ENCODE measurements around the gene AK4. TPM values are rescaled to one million over a fixed set of nuclear protein-coding genes. Genes with fewer than 3 reads are reported as not detected.

Gene AK4
- total and polyA plus RNA-seq, 4 donors, result 52.3 to 106 (median 59.3) TPM

- H3K27me3 ChIP-seq (ENCODE audit: control insufficient read depth in 4 of 4, insufficient read depth in 4 of 4, low read length in 3 of 4), result peaks cover 0 to 6% (median 1%) of the 10 kb centered on the region in 4 donors
- TF ChIP-seq TAF1 (conservative IDR thresholded peaks at IDR 0.05), result no peak
- no peak for TF ChIP-seq FOXA1 (IDR thresholded peaks at IDR 0.05)
- no peak for TF ChIP-seq MAX (IDR thresholded peaks at IDR 0.05)
- no peak for TF ChIP-seq RXRA (IDR thresholded peaks at IDR 0.05)
- no peak for TF ChIP-seq RAD21 (IDR thresholded peaks at IDR 0.05)
- no peak for TF ChIP-seq CTCF (IDR thresholded peaks at IDR 0.05; ENCODE audit: low read depth, low read length, missing input control)
- TF ChIP-seq GABPA (IDR thresholded peaks at IDR 0.05 in 1 of 2, conservative IDR thresholded peaks at IDR 0.05 in 1 of 2), result no peak
- no peak for TF ChIP-seq NR2F2 (IDR thresholded peaks at IDR 0.05)
- TF ChIP-seq HNF4A (conservative IDR thresholded peaks at IDR 0.05), result no peak
- TF ChIP-seq, protein P1, sequence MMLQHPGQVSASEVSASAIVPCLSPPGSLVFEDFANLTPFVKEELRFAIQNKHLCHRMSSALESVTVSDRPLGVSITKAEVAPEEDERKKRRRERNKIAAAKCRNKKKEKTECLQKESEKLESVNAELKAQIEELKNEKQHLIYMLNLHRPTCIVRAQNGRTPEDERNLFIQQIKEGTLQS (IDR thresholded peaks at IDR 0.05), result no peak
- no peak for TF ChIP-seq FOXA2 (IDR thresholded peaks at IDR 0.05)
- TF ChIP-seq JUND (IDR thresholded peaks at IDR 0.05), result no peak
- TF ChIP-seq REST (IDR thresholded peaks at IDR 0.05), result no peak
- TF ChIP-seq HNF4G (IDR thresholded peaks at IDR 0.05), result no peak
- TF ChIP-seq SP1 (IDR thresholded peaks at IDR 0.05), result no peak
- no peak for TF ChIP-seq YY1 (IDR thresholded peaks at IDR 0.05)
- no peak for TF ChIP-seq ZBTB33 (IDR thresholded peaks at IDR 0.05)
- TF ChIP-seq EGR1 (IDR thresholded peaks at IDR 0.05; ENCODE audit: low read depth in 2 of 2), result no peak
- WGBS, result 86% methylated on average over 4 of the region's 4 CpGs
- H3K27ac ChIP-seq (ENCODE audit: low read depth in 1 of 2, low read length in 2 of 2), result no peak overlapping the region
- H3K4me1 ChIP-seq (ENCODE audit: control insufficient read depth in 4 of 4, insufficient read depth in 4 of 4, low read length in 3 of 4), result peaks cover 4 to 14% (median 11%) of the 10 kb centered on the region in 4 donors
- H3K36me3 ChIP-seq (ENCODE audit: control insufficient read depth in 4 of 4, insufficient read depth in 3 of 4, low read depth in 1 of 4, low read length in 3 of 4), result no peaks in the 10 kb centered on the region
- H3K4me3 ChIP-seq (ENCODE audit: low read depth in 1 of 3, low read length in 3 of 3), result no peak overlapping the region
- no peak overlapping the region for H3K9ac ChIP-seq (ENCODE audit: low read depth in 1 of 2, low read length in 2 of 2)
- no peak for DNase-seq (ENCODE audit: low spot score)
- H3K9me3 ChIP-seq (ENCODE audit: control insufficient read depth in 4 of 4, low read length in 3 of 4), result no peaks in the 10 kb centered on the region
Measured at GRCh38 chr1:65267271-65267670, 119.3 kb downstream of the AK4 start.
